ENCODE data around the gene MACROD2.

MACROD2 gene

DNA sequence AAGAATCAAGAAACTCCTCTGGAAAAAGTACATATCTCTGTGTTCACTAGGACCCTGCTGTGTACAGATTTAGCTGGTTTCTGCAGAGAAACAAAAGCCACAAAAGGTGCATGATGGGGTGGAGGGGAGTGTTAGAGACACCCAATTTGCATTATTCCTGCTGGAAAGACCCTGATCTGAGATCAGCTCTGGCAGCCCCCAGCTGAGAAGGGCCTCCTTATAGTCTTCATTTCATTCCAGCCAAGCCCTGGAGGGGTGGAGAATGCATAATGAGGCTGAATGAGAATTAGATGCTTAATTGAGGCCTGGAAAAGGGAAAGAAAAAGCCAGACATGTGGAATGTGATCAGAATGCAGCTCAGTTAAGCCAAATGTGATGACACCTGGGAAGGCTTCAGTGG is 2032.4 kb downstream of the MACROD2 start:
- Histone ChIP-seq H3K79me2 (ENCODE audit: insufficient read depth, low read length) (no peaks in the 10 kb centered on the region), H3K9ac (ENCODE audit: low read length) (no peak overlapping the region), H3K4me3 (ENCODE audit: insufficient read depth, low read length, poor library complexity, severe bottlenecking) (no peak overlapping the region), H3K9me3 (ENCODE audit: insufficient read depth, low read length) (no peaks in the 10 kb centered on the region), H3K27me3 (ENCODE audit: low read length) (no peaks in the 10 kb centered on the region; the same call in 1 of the 2 replicates), H3K27ac (ENCODE audit: low read depth, low read length) (no peak overlapping the region), H3K4me2 (ENCODE audit: low read depth, low read length, poor library complexity, severe bottlenecking) (no peak overlapping the region), H4K20me1 (ENCODE audit: low read depth, low read length) (no peaks in the 10 kb centered on the region), H3F3A (ENCODE audit: insufficient read depth) (no peaks in the 10 kb centered on the region), H3K36me3 (ENCODE audit: low read length) (no peaks in the 10 kb centered on the region), H3K9me2 (replicated peaks; ENCODE audit: insufficient read depth, low read length) (no peaks in the 10 kb centered on the region), H2AFZ (ENCODE audit: low read depth, low read length, severe bottlenecking) (no peak overlapping the region)
- no peak for TF ChIP-seq EZH2phosphoT487 (conservative IDR thresholded peaks at IDR 0.05; ENCODE audit: low read length)
- TF ChIP-seq, protein P1, sequence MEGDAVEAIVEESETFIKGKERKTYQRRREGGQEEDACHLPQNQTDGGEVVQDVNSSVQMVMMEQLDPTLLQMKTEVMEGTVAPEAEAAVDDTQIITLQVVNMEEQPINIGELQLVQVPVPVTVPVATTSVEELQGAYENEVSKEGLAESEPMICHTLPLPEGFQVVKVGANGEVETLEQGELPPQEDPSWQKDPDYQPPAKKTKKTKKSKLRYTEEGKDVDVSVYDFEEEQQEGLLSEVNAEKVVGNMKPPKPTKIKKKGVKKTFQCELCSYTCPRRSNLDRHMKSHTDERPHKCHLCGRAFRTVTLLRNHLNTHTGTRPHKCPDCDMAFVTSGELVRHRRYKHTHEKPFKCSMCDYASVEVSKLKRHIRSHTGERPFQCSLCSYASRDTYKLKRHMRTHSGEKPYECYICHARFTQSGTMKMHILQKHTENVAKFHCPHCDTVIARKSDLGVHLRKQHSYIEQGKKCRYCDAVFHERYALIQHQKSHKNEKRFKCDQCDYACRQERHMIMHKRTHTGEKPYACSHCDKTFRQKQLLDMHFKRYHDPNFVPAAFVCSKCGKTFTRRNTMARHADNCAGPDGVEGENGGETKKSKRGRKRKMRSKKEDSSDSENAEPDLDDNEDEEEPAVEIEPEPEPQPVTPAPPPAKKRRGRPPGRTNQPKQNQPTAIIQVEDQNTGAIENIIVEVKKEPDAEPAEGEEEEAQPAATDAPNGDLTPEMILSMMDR (IDR thresholded peaks at IDR 0.05; ENCODE audit: insufficient read depth, low read length, poor library complexity, severe bottlenecking), result no peak

DNA sequence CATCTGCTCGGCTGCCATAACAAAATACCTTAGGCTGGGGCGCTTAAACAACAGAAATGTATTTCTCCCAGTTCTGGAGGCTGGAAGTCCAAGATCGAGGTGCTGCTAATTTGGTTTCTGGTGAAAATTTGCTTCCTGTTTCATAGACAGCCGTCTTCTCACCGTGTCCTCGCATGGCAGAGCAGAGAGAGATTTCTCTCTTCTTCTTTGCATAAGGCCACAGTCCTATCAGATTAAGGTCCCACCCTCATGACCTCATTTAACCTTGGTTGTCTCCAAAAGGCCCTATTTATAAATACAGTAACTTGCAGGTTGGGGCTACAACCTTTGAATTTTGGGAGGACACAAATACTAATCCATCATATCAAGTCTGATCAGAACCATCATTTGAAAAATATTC is 2033.6 kb downstream of the MACROD2 start:
- Histone ChIP-seq H3K27me3 (ENCODE audit: low read length) (no peaks in the 10 kb centered on the region; the same call in 1 of the 2 replicates), H3K9ac (ENCODE audit: low read length) (no peak overlapping the region), H3K36me3 (ENCODE audit: low read length) (no peaks in the 10 kb centered on the region), H3K4me2 (ENCODE audit: low read depth, low read length, poor library complexity, severe bottlenecking) (no peak overlapping the region), H2AFZ (ENCODE audit: low read depth, low read length, severe bottlenecking) (no peak overlapping the region), H3K4me3 (ENCODE audit: insufficient read depth, low read length, poor library complexity, severe bottlenecking) (no peak overlapping the region), H3K79me2 (ENCODE audit: insufficient read depth, low read length) (no peaks in the 10 kb centered on the region), H4K20me1 (ENCODE audit: low read depth, low read length) (no peaks in the 10 kb centered on the region), H3K9me3 (ENCODE audit: insufficient read depth, low read length) (no peaks in the 10 kb centered on the region), H3K9me2 (replicated peaks; ENCODE audit: insufficient read depth, low read length) (no peaks in the 10 kb centered on the region), H3F3A (ENCODE audit: insufficient read depth) (no peaks in the 10 kb centered on the region), H3K27ac (ENCODE audit: low read depth, low read length) (no peak overlapping the region)
- no peak for TF ChIP-seq EZH2phosphoT487 (conservative IDR thresholded peaks at IDR 0.05; ENCODE audit: low read length)
- TF ChIP-seq, protein P1 (IDR thresholded peaks at IDR 0.05; ENCODE audit: insufficient read depth, low read length, poor library complexity, severe bottlenecking), result no peak

DNA sequence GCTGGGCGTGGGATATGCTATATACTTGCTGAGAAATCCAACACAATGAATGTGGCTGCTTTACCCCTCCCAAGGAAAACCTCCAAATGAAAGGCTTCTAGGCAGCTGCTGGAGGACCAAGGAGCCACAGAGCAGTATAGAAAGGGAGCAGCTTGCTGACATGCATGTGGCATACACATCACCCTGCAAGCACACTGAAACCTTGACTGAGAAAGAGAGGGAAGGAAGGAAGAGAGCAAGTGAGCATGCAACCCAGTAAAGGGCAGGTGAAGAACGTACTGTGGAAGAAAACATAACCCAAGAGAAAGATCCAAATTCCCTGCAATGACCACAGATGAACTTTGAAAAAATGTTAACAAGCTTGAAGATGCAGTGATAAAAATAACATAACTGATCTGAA is 2034.9 kb downstream of the MACROD2 start:
- H3K79me2 ChIP-seq (ENCODE audit: insufficient read depth, low read length), result no peaks in the 10 kb centered on the region
- no peak overlapping the region for H3K27ac ChIP-seq (ENCODE audit: low read depth, low read length)
- no peak for TF ChIP-seq EZH2phosphoT487 (conservative IDR thresholded peaks at IDR 0.05; ENCODE audit: low read length)
- TF ChIP-seq, protein P1 (IDR thresholded peaks at IDR 0.05; ENCODE audit: insufficient read depth, low read length, poor library complexity, severe bottlenecking), result no peak
- H3K9ac ChIP-seq (ENCODE audit: low read length), result no peak overlapping the region
- no peaks in the 10 kb centered on the region for H4K20me1 ChIP-seq (ENCODE audit: low read depth, low read length)
- H3K4me3 ChIP-seq (ENCODE audit: insufficient read depth, low read length, poor library complexity, severe bottlenecking), result no peak overlapping the region
- H3K36me3 ChIP-seq (ENCODE audit: low read length), result no peaks in the 10 kb centered on the region
- no peaks in the 10 kb centered on the region for H3K9me3 ChIP-seq (ENCODE audit: insufficient read depth, low read length)
- no peak overlapping the region for H2AFZ ChIP-seq (ENCODE audit: low read depth, low read length, severe bottlenecking)
- no peaks in the 10 kb centered on the region for H3K9me2 ChIP-seq (replicated peaks; ENCODE audit: insufficient read depth, low read length)
- H3K4me2 ChIP-seq (ENCODE audit: low read depth, low read length, poor library complexity, severe bottlenecking), result no peak overlapping the region
- H3K27me3 ChIP-seq (ENCODE audit: low read length), result no peaks in the 10 kb centered on the region; the same call in 1 of the 2 replicates
- H3F3A ChIP-seq (ENCODE audit: insufficient read depth), result no peaks in the 10 kb centered on the region
